Immature natural killer cell (primary cell): ENCODE data around the gene MCF2L. TPM values are rescaled to one million over a fixed set of nuclear protein-coding genes. Genes with fewer than 3 reads are reported as not detected.
A peak's percentile ranks its signal among the peaks of the same experiment; 100 is the strongest.

Experiments
- DNase-seq, 3 donors: peaks; one replicate each; pipeline ENCODE4 v3.0.0; 2022; ENCODE audit warnings: mixed read lengths in 1 of 3
- H3K27ac Mint-ChIP-seq, 6 donors: one replicate each; pipeline ENCODE4 v1.8.0; 2020; ENCODE audit warnings: mixed read lengths in 6 of 6, mild to moderate bottlenecking in 5 of 6, inconsistent platforms in 4 of 6, moderate library complexity in 3 of 6
- H3K27me3 Mint-ChIP-seq, 3 donors: one replicate each; pipeline ENCODE4 v1.8.0; 2020 to 2021; ENCODE audit warnings: low read depth in 3 of 3, mild to moderate bottlenecking in 3 of 3, mixed read lengths in 3 of 3, moderate library complexity in 3 of 3, inconsistent platforms in 1 of 3
- H3K36me3 Mint-ChIP-seq, 3 donors: one replicate each; pipeline ENCODE4 v1.8.0; 2020; ENCODE audit warnings: mixed read lengths in 3 of 3, inconsistent platforms in 2 of 3, mild to moderate bottlenecking in 2 of 3
- H3K4me1 Mint-ChIP-seq, 2 donors: one replicate each; pipeline ENCODE4 v1.8.0; 2020; ENCODE audit warnings: inconsistent platforms in 2 of 2, mild to moderate bottlenecking in 2 of 2, mixed read lengths in 2 of 2, moderate library complexity in 1 of 2
- H3K4me3 Mint-ChIP-seq, 5 donors: one replicate each; pipeline ENCODE4 v1.8.0; 2020; ENCODE audit warnings: mild to moderate bottlenecking in 5 of 5, mixed read lengths in 5 of 5, inconsistent platforms in 3 of 5, moderate library complexity in 3 of 5
- H3K9me3 Mint-ChIP-seq, 6 donors: one replicate each; pipeline ENCODE4 v1.8.0; 2020; ENCODE audit warnings: mild to moderate bottlenecking in 6 of 6, mixed read lengths in 6 of 6, inconsistent platforms in 4 of 6, moderate library complexity in 3 of 6
- polyA plus RNA-seq, 3 donors: library from polyadenylated mRNA; unstranded; fragments of 300-500 nt; fragmentation: Illumina TruSeq; gene quantifications; one replicate each; pipeline ENCODE4 v1.2.3, GENCODE V29; 2021

The MCF2L gene
- polyA plus RNA-seq, 3 donors from 2014 or later, result 0.82 TPM; not detected in 2

DNA sequence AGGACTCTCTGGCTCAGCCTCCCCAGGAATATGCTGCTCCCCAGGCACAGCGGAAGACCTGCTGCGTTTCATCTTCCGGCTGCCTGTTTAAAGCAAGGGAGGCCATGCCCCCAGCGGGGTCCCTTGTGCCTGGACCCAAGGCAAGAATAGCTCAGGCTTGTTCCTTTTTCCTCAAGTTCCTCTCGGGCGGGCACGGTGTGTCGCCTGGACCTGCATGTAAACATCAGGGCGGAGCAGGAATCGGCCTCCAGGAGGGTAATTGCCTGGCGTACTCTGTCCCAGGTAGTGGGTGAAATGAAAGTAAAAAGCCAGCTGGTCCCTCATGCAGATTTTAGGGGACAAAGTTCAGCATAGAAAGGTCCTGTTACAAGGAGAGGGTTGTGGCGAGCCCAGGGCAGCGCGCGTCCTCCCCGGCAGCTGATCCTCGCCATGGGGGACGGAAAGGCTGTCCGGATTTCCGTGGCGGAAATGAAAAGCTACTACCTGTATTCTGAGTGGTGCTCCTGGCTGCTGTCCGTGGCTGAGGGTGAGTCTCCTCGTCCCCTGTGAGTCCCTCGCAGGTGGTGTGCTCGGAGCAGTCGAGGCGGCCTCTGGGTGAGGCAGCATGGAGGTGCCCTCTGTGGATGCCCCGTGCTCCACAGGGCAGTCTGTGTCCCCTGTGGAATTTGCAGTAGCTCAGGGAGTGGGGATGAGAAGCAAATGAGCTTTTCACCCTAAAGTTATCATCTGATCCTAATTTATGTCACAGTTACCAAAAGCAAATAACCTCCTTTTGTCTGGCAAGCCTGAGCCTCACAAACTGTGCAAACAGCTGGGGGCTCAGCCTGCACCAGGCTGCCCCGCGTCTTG is 16.2 kb downstream of the MCF2L start:
- H3K27me3 Mint-ChIP-seq, result peaks cover 0 to 5% (median 2%) of the 10 kb centered on the region in 3 donors
- H3K4me3 Mint-ChIP-seq, result peak overlapping the region in 1 of 5 donors; percentile 7
- no peak for DNase-seq
- no peaks in the 10 kb centered on the region for H3K4me1 Mint-ChIP-seq
- H3K36me3 Mint-ChIP-seq, result no peaks in the 10 kb centered on the region
- no peak overlapping the region for H3K27ac Mint-ChIP-seq
- no peaks in the 10 kb centered on the region for H3K9me3 Mint-ChIP-seq

- no peak for DNase-seq
- H3K4me3 Mint-ChIP-seq, result no peak overlapping the region
- H3K27ac Mint-ChIP-seq, result no peak overlapping the region
- H3K9me3 Mint-ChIP-seq, result no peaks in the 10 kb centered on the region
- no peaks in the 10 kb centered on the region for H3K36me3 Mint-ChIP-seq
- H3K27me3 Mint-ChIP-seq, result peaks cover 0 to 5% (median 2%) of the 10 kb centered on the region in 3 donors
- H3K4me1 Mint-ChIP-seq, result no peaks in the 10 kb centered on the region
Measured at GRCh38 chr13:112985803-112986408, 16.9 kb downstream of the MCF2L start.

- H3K27me3 Mint-ChIP-seq, result peaks cover 0 to 3% (median 0%) of the 10 kb centered on the region in 3 donors
- H3K4me1 Mint-ChIP-seq, result no peaks in the 10 kb centered on the region
- H3K36me3 Mint-ChIP-seq, result no peaks in the 10 kb centered on the region
- DNase-seq, result no peak
- no peak overlapping the region for H3K4me3 Mint-ChIP-seq
- no peak overlapping the region for H3K27ac Mint-ChIP-seq
- H3K9me3 Mint-ChIP-seq, result no peaks in the 10 kb centered on the region
Measured at GRCh38 chr13:112986470-112986869, 17.5 kb downstream of the MCF2L start.

- H3K9me3 Mint-ChIP-seq, result no peaks in the 10 kb centered on the region
- no peaks in the 10 kb centered on the region for H3K36me3 Mint-ChIP-seq
- DNase-seq, result no peak
- H3K4me3 Mint-ChIP-seq, result no peak overlapping the region
- peaks cover 0 to 3% (median 0%) of the 10 kb centered on the region in 3 donors for H3K27me3 Mint-ChIP-seq
- no peak overlapping the region for H3K27ac Mint-ChIP-seq
- no peaks in the 10 kb centered on the region for H3K4me1 Mint-ChIP-seq
Measured at GRCh38 chr13:112986946-112987681, 18.1 kb downstream of the MCF2L start.

GRCh38 chr13:112987682-112988024 is 18.6 kb downstream of the MCF2L start:
- Mint-ChIP-seq H3K36me3 (no peaks in the 10 kb centered on the region), H3K9me3 (no peaks in the 10 kb centered on the region), H3K4me1 (no peaks in the 10 kb centered on the region), H3K27ac (no peak overlapping the region), H3K4me3 (no peak overlapping the region), H3K27me3 (peaks cover 0 to 3% (median 0%) of the 10 kb centered on the region in 3 donors)
- no peak for DNase-seq

DNA sequence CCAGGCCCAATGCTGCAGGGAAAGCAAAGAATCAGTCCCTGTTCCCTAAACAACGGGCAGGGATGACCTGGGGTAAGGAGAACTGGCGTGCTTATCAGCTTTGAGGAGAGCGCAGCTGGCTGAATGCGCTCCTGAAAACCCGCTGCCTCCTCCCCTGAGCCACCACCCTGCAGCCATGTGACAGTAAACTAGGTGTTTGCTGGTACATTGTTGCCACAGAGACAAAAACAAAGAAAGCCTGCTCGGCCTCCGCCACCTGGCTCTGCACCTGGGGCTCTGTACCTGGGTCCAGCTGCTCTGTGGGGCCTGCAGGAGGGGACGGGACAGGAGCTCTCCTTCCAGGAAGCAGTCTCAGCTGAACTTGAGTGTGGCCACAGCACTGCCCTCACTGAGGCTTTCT is 21.8 kb downstream of the MCF2L start:
- H3K4me1 Mint-ChIP-seq, result no peaks in the 10 kb centered on the region
- DNase-seq, result no peak
- H3K4me3 Mint-ChIP-seq, result no peak overlapping the region
- H3K36me3 Mint-ChIP-seq, result no peaks in the 10 kb centered on the region
- no peaks in the 10 kb centered on the region for H3K9me3 Mint-ChIP-seq
- H3K27me3 Mint-ChIP-seq, result peaks cover 0 to 5% (median 0%) of the 10 kb centered on the region in 3 donors
- no peak overlapping the region for H3K27ac Mint-ChIP-seq

DNA sequence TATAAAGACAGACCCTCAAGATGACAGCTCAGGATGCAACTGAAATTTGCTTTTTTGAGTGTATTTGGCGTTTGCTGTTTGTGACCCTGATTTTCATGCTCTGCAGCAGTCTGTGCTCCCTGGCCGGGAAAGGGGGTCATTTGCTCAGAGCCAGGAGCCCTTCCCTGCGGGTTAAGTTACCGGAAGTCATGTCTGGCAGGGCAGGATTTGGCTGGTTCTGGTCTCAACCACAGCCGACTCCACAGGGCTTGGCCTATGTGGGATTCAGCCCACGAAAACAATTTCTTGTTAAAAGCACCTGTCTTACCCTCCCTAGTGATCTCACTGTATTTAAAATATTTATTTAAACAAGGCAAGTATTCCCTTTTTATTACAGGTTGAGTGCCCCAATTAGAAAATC is 22.6 kb downstream of the MCF2L start:
- H3K36me3 Mint-ChIP-seq, result no peaks in the 10 kb centered on the region
- no peaks in the 10 kb centered on the region for H3K4me1 Mint-ChIP-seq
- H3K9me3 Mint-ChIP-seq, result no peaks in the 10 kb centered on the region
- DNase-seq, result no peak
- H3K27me3 Mint-ChIP-seq, result peaks cover 0 to 5% (median 0%) of the 10 kb centered on the region in 3 donors
- no peak overlapping the region for H3K27ac Mint-ChIP-seq
- H3K4me3 Mint-ChIP-seq, result no peak overlapping the region

DNA sequence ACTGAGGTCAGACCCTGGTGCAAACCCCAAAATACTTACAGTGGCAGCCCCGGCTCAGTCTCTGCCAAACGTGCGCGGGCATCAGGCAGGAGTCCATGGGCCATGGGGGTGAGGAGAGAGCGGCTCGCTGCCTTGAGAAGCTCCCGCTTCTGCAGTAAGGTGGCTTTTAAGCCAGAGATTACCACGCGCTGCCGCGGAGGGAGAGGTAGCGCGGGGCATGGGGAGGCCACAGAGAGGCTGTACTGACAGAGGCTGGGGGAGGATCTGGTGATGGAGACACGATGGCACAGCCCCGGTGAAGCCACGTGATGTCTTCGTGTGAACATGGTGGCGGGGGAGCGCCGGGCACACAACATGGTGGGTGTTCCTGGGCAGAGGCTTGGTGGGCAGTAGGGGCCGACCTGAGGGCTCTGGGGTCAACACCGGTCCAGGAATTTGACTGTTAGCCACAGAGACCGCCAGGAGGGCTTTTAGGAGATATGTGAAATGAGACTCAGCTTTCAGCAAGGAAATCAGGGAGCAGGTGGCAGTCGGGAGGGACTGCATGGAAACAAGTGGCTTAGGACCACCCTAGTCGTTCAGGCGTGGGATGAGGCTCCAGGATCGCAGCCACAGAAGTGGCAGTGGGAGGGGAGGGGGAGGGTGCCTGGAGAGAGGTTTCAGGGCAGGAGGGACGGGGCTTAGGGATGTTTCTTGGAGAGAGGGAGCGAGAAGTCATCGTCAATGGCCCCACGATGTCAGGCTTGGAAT is 24.1 kb downstream of the MCF2L start:
- Mint-ChIP-seq H3K4me1 (no peaks in the 10 kb centered on the region), H3K27me3 (peaks cover 0 to 5% (median 2%) of the 10 kb centered on the region in 3 donors), H3K9me3 (no peaks in the 10 kb centered on the region), H3K27ac (no peak overlapping the region), H3K4me3 (no peak overlapping the region), H3K36me3 (no peaks in the 10 kb centered on the region)
- DNase-seq, result no peak

GRCh38 chr13:112994084-112994780 is 25.2 kb downstream of the MCF2L start:
- no peak overlapping the region for H3K4me3 Mint-ChIP-seq
- no peak for DNase-seq
- no peaks in the 10 kb centered on the region for H3K36me3 Mint-ChIP-seq
- H3K27ac Mint-ChIP-seq, result no peak overlapping the region
- H3K27me3 Mint-ChIP-seq, result peaks cover 0 to 5% (median 2%) of the 10 kb centered on the region in 3 donors
- H3K4me1 Mint-ChIP-seq, result no peaks in the 10 kb centered on the region
- no peaks in the 10 kb centered on the region for H3K9me3 Mint-ChIP-seq

- no peak for DNase-seq
- peaks cover under 1 to 8% (median 2%) of the 10 kb centered on the region in 3 donors for H3K27me3 Mint-ChIP-seq
Measured at GRCh38 chr13:112994781-112995355, 25.9 kb downstream of the MCF2L start.

DNA sequence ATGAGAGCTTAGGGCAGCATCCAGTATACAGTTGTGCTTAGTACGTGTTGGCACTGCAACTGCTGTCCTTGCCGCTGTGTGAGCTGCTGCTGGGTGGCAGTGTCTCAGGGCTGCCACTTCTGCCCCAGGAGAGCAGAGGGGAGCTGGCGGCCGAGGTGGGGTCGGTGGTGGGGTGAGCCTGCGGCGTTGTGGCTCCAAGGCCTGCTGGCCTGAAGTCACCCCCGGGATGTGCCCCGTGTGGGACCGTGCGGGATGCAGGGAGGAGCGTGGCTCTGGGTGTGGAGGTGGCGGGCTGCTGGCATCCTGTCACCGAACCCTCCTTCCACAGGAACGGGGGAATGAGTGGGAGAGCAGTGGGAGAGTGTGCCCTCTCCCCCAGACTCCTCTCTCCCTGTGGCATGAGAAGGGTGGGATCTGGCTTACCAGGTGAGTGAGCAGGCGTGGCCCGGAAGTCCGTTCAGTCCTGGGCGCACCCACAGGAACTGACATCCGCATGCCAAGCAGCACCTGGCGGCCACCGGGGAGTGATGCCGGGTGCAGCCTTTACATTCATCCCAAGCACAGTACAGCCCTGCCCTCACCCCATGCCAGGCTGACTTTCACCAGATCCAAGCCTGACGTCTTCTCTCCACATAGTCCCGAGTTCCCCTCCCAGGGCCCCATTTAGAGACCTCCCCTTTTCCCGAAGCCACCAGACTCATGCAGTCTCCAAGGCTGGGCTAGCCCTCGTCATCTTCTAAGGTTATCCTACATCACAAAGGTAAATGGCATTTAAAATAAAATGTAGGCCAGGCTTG is 26.6 kb downstream of the MCF2L start:
- Mint-ChIP-seq H3K27me3 (peaks cover 2 to 9% (median 3%) of the 10 kb centered on the region in 3 donors), H3K36me3 (no peaks in the 10 kb centered on the region), H3K27ac (no peak overlapping the region), H3K9me3 (no peaks in the 10 kb centered on the region), H3K4me1 (no peaks in the 10 kb centered on the region), H3K4me3 (no peak overlapping the region)
- DNase-seq, result no peak

More at GRCh38 chr13:112994781-112995355, 25.9 kb downstream of the MCF2L start:
- no peak overlapping the region for H3K4me3 Mint-ChIP-seq
- no peaks in the 10 kb centered on the region for H3K36me3 Mint-ChIP-seq
- no peaks in the 10 kb centered on the region for H3K4me1 Mint-ChIP-seq
- H3K9me3 Mint-ChIP-seq, result no peaks in the 10 kb centered on the region
- no peak overlapping the region for H3K27ac Mint-ChIP-seq

DNA sequence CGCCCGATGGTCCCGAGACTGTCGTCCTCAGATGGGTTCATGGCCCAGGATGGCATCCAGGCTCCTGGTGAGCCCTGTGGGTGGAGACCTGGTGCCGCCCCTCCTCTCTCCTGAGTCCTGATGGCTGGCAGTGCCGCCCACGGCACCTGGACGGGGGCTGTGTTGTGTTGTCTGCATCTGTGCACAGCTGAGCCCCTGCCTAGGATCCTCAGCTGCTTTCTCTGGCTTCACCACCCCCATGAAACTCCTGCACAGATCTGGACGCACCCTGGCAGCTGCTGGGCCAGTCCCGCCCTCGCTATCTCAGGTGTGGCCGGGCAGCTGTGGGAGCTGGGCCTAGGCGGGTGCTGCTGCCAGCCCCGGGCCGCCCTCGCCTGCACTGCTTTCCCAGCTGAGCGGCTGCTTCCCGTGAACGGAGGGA is 27.7 kb downstream of the MCF2L start:
- Mint-ChIP-seq H3K4me3 (no peak overlapping the region), H3K27ac (no peak overlapping the region), H3K36me3 (no peaks in the 10 kb centered on the region), H3K4me1 (no peaks in the 10 kb centered on the region), H3K27me3 (peaks cover 3 to 9% (median 9%) of the 10 kb centered on the region in 3 donors), H3K9me3 (no peaks in the 10 kb centered on the region)
- DNase-seq, result no peak
